Medulla oblongata (tissue), 1 donor: ENCODE results near the gene CFAP161.
A peak's percentile ranks its signal among the peaks of the same experiment; 100 is the strongest.

ENCODE experiments used
- DNase-seq: peaks from one replicate; pipeline ENCODE4 v3.0.0-alpha.2; 2015; ENCODE audit errors: extremely low spot score

Gene CFAP161, protein sequence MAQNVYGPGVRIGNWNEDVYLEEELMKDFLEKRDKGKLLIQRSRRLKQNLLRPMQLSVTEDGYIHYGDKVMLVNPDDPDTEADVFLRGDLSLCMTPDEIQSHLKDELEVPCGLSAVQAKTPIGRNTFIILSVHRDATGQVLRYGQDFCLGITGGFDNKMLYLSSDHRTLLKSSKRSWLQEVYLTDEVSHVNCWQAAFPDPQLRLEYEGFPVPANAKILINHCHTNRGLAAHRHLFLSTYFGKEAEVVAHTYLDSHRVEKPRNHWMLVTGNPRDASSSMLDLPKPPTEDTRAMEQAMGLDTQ

DNA sequence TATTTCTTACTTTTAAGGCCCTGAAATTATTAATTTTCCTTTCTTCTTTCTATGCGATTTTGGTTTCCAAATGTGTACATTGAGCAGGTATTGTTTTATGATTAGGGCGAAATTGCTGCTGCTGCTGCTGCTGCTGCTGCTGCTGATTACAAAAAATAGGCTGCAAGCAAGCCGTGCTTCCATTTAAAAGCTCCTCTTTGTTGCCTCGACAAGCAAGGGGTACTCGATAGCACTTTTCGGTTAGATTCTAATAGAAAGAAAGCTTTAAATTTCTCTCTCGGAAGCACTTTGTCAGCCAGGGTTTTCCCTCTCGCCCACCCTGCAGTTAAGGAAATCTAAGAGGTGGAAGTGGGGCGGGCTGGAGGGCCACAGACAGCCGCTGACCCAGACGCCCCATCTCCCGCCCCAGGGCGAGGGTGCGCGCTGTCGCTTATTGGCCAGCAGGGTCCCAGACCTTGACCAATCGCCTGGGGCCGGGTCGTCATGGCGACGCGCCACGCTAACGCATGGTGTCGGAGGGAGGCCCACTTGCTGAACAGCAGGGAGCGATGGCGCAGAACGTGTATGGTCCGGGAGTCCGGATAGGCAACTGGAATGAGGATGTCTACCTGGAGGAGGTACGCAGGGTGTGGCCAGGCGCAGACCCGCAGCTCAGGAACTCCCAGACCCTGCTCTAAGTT lies at the start of gene CFAP161:
TSS of gene CFAP161 (plus strand) at position 489 of the 680 bp plus-strand sequence. CDS start at position 549, 60 bp downstream.
- peak; percentile 82 for DNase-seq

DNA sequence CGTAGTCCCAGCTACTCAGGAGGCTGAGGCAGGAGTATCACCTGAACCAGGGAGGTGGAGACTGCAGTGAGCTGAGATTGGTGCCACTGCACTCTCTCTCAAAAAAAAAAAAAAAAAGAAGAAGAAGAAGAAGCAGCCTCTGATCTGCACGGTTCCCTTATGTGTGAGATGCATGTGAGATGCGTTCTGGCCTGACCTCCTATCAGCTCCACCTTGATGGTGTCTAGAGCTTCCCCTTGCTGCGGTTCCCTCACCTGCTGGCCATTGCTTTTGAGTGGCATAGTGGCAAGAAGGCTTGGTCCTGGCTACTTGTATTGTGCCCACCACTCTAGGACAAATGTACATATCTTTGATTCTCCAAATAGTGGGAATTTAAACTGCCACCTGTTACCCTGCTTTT lies 49.4 kb upstream of the CFAP161 start:
- no peak for DNase-seq

DNA sequence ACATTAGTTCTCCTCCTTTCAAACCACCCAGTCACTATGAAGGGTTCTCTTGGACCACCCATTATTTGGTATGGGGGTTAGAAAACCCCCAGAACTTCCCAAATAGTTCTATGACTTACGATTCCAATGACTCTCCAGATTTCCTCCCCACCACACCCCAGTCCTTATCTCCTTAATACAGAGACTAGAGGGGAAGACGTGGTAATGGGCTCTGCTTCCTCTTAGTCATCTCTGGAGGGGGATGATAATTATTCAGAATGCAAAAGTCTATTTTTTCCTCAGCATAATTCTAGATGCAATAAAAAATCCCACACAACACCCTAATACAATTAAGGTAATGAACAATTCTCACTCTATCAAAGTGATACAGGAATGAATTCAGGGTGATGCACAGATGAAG lies 48.9 kb upstream of the CFAP161 start:
- DNase-seq, result no peak

DNA sequence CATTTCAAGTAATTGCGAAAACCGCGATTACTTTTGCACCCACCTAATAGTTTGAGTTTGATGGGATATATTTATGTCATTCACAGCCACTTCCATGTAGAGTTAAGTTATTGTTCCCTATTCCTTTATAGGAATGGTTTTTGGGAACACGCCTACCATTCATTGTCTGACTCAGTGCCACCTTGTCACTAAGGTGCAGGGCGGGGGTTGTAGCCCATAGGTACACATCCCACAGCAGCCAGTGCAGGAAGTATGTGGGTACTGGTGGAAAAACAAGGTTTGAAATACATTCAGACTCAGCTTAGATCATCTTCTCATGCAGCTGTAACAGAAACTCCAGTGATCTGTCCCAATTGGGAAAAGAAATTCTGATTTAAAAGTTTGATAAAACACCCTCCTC lies 48.2 kb upstream of the CFAP161 start:
- DNase-seq, result no peak

DNA sequence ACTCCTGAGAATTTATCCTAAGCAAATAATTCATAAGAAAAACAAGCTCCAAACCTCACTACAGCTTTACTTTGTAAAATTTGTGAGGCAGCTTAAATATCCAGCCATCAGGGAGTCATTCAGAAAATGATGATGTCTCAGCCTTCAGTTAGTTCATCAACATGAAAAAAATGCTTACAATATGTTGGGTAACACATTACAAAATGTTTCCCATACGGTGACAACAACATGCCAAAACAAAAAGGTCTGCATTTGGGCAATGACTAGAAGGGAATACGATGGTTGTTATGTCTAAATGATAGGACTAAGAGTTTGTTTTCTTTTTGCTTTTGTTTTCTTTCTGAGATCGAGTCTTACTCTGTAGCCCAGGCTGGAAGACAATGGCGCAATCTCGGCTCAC lies 47.0 kb upstream of the CFAP161 start:
- no peak for DNase-seq

DNA sequence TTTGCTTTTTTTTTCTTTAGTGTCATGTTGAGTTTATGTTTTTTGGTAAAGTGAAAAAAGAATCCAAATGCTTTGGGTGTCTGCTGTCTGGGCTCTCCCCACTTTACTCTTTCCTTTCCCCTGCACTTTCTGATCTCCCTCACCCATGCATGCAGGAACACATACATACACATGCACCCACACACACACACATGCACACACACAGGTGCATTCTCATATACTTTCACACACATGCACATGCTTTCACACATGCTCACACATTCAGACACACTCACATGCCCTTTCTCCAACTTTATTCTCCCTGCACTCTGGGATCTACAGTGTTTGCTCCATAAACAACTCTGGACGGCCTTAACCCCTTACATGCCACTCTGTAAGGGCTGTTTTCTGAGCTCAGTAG lies 46.4 kb upstream of the CFAP161 start:
- DNase-seq, result no peak

DNA sequence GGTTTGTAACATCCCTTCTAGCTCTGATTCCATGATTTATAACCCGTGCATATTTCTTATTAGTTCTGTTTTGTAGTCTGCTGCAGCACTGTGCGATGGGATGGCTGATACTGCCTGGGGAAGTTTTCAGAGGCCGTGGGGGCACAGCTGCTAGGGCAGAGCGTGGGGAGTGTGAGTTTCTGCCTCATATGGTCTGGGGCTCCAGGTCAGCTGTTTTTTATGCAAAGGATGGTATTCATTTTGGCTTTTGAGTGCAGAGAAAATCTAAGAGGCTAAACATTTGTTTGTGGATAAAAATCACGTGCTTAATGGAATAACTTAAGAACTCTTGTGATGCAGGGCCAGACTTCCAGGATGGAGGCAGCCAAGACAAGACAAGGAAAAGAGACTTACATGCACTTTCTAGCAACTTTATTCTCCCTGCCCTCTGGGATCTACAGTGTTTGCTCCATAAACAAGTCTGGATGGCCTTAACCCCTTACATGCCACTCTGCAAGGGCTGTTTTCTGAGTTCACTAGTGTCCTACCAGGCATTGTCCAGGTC lies 45.5 kb upstream of the CFAP161 start:
- no peak for DNase-seq

DNA sequence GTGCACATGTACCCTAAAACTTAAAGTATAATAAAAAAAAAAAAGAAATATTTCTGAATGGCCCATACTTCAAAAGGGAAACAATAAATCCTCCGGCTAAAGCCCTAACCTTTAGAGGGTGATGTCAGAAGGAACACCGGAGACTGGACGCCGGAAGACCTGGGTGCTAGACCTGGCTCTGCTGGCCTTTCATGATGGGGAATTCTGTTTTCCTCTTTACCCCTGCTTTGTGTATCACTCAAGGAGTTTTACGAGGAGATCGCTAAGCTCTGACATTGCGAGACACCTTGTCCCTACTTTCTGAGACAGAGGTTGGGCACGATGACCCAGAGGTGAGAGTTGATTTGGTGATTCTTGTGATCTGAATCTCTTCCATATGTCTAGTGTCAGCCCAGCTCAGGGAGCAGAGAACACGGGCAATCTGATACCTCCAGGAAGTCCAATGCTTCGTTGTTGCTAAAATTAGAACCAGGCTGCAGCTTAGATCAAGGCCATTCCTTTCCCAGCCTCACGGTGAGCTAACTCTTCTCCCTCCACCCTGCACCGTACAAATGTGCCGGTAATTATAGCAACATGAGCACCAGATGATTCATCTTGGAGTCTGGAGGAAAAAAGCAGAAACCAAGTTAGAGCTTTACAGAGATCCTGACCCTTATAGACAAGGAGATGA lies 42.0 kb upstream of the CFAP161 start:
- no peak for DNase-seq

DNA sequence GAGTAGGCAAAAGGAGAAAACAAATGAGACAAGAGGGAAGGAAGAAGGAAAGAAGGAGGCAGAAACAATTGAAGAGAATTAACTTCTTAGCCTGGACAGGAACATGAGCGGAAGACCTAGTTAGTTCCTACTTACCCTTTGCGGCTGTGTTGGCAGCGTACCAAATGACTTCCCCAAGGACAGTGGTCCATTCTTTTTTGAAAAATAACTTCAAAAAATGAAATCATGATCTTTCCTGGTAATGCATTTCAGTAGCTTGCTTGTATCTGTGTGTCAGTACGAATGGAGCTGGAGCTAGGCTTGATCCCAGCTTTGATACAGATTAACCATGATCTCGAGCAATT lies 41.5 kb upstream of the CFAP161 start:
- DNase-seq, result no peak

DNA sequence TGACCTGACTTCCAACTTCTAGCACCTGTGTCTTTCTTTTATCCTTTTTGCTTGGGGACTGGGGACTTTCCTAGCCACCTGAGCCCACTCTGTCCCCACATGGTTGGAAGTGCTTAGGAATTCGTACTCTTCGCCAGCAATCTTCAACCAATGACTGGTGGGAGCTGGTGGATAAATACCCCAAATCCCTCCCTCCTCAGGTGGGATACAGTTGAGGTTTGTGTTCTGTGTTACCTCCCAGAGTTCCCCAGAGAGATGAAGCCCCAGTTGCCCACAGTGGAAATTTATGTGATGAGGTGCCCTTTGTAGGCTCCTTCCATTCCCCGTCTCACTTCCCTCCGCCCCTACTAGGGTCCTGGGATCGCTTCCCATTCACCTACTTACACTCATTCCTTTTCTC lies 40.1 kb upstream of the CFAP161 start:
- DNase-seq, result no peak

DNA sequence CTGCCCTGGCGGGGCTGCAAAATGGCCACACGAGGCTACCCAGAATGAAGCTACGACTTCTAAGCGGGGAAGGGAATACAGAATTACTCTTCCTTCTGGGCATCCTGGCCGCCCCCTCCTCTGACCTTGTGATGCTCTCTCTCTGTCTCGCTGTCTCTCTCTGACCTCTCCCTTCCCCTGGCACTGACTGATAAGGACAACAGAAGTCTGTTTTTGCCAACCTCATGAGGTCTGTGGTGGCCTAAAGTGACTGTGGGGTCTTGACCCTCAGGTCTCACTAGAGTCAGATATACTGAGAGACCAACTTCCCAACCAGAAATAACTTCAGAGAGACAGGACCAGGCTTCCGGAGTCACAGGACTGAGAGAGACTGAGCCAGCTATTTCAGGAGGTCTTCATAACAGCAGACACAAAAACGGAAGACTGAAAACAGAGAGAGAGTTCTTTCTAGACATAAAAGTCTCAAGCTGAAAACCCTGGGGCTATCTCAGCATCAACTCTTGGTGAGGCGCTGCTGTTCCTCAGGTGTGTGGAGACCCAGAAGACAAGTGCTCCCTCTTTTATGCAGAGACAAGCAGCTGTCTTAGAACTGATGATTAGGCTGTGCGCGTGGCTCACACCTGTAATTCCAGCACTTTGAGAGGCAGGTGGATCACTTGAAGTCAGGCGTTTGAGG lies 38.2 kb upstream of the CFAP161 start:
- DNase-seq, result no peak

DNA sequence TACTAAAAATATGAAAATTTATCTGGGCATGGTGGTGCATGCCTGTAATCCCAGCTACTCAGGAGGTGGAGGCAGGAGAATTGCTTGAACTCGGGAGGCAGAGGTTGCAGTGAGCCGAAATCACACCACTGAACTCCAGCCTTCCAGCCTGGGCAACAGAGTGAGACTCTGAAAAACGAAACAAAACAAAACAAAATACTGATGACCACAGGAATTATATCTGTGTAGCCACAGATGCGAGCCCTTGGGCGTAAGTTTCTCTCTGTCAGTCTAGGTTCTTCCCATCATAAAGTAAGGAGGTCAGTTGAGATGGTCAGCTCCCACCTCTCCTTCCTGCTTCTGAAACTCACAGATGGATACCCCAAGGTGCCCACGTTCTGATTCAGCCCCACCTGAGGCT lies 37.7 kb upstream of the CFAP161 start:
- no peak for DNase-seq

DNA sequence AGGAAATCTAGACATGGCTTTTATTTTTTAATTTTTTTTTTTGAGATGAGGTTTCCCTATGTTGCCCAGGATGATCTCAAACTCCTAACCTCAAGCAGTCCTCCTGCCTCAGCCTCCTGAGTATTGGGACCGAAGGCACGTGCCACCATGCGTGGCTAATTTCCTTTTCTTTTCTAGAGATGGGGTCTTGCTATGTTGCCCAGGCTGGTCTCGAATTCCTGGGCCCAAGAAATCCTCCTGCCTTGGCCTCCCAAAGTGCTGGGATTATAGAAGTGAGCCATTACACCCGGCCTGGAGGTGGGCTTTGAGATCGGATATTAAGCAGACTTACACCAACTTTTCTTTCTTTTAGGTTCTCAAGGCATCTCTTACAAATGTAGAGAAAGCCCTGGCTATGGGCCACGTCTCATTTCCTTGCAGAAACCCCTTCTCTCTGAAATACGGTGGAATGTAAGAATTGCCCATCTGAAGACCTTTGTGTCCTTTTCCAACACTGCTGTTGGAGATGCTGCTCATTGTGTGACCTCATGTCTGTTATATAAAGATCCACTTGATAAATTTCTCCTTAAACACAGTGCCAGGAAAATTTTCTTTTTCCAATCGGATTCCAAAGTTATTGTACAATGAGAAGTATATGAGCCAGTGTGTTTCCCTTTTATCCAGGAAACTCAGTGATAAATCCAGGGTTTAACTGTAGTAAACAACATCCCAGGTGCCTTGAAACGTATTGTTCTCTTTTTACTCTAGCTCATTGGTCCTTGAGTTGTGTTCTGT lies 36.8 kb upstream of the CFAP161 start:
- DNase-seq, result no peak

DNA sequence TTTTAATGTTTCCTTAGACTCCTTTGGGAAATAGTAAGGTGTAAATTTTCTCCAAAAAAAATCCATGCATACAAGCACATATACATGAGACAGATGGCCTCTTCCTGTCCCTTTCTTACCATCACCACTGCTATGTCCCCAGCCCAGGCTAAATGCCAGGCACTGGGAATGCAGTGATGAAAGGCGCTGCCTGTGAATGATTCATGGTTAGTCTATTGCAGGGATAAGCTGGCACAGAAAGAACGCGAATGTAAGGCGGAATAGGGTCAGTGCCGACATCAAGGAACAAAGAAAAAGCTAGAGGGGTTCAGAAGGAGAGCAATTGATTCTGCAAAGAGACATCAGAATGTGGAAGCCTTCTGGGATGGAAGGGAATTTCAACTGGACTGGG lies 36.2 kb upstream of the CFAP161 start:
- DNase-seq, result no peak

DNA sequence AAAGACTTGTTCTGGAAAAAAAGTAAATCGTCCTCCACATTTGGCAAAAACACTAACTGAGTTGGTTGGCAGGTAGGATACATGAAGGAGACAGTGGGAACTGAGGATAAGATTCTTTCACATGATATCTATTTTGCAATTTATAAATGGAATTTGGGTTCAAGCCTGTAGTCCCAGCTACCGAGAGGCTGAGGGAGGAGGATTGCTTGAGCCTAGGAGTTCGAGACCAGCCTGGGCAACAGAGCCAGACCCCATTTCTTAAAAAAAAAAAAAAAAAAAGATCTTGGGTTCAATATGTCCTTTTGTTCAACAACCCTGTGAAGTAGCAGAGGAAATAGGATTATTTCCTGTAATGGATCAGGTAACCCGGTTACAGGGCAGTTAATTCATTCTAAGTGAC lies 35.7 kb upstream of the CFAP161 start:
- no peak for DNase-seq

DNA sequence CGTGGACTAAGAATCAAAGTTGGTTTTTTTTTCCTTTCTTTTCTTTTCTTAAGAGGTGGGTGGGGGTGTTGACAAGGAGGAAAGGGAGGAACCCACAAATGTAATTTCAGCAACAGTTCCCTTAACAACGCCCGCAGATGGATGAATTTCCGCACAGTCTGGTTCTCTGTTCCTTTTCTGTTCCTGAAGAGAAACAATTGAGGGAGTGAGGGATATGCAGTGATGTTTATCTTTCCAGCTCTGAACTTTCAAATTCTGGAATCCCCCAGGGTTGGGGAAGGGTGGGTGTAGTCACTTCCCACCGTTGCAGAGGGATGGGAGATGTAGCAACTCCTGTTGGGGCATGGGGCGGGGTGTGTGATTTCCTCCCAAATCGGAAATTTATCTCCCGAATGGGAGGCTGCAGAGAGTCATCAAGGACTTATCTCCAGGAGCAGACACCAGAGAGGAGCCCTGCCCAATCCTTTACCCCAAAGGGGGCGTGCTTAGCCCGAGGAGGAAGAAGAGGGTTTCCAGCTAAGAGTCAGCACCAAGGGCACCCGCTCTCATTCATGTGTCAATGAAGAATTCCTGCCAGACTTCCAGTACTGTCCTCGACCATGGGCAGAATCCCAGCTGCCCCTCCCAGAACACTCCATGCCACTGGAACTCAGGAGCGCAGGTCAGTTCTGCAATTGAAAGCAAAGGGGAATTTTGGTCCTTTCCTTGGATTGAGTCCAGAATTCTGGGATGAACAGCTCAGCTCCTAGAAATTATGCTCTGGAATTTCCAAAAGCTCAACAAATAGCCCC lies 35.0 kb upstream of the CFAP161 start:
- no peak for DNase-seq

DNA sequence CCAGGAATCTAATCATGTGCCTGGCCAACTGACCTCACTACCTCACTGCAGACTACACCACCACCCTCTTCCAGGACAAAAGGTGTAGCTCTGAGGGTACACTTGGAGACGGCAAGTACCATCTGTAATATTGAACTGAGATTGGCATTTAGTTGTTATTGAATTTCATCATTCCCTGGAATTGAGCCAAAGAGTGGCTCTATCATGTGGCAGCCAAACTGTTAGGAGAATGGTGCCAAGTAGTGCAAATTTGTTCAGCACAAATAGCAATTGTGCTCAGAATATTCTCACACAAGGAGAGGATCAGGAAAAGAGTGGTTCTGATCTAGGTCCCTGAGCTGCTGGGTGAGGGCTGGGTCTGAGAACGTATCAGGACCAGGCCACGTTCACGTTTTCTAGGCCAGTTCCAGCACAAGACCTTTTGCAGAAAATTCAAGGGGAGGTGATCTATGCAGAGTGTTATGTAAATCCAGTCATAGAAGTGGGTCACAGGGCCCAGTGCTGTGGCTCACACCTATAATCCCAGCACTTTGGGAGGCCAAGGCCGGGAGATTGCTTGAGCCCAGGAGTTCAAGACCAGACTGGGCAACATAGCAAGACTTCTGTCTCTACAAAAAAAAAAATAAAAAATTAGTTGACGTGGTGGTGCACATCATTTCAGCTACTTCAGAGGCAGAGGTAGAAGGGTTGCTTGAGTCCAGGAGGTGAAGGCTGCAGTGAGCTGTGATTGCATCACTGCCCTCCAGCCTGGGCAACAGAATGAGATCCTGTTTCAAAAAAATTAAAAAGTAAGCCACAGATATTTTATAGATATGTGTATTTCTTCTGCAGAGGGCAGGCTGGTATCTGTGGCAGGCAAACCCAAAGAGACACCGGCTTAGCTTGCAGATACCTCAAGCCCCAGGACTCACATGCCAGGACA lies 31.9 kb upstream of the CFAP161 start:
- no peak for DNase-seq

DNA sequence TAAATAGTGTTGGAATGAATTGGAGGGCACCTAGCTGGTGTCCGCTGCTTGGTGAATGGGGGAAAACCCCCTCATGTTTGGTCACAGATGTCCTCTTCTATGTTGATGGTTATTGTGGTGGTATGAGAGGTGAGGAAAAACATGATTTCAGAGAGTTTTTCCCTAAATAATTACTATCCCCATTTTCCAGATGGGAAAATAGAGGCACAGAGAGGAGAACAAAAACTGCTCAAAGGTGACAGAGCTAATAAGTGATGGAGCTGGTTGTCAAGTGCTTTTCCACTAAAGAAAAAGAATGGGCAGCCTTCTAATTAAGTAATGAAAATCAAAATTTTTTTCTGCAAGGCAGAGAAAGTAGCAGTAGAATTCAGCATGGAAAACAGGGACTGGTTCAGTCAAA lies 30.2 kb upstream of the CFAP161 start:
- DNase-seq, result no peak

DNA sequence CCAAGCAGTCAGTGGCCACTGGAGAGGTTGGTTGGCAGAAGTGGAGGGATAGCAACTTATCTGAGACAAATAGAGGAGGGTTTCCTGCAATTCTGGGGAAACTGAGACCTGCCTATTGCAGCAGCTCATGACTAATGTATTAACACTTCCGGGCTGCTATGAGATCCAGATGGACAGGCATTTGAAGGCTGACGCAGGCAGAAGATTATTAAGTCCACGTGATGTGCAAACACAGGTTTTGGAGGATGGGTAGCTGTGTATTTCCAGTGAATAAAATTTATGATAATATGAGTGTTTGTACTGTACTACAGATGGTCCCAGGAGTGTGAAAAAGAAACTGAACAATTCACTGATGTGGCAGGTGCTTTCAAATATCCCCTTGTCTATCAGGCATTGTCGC lies 28.5 kb upstream of the CFAP161 start:
- no peak for DNase-seq

DNA sequence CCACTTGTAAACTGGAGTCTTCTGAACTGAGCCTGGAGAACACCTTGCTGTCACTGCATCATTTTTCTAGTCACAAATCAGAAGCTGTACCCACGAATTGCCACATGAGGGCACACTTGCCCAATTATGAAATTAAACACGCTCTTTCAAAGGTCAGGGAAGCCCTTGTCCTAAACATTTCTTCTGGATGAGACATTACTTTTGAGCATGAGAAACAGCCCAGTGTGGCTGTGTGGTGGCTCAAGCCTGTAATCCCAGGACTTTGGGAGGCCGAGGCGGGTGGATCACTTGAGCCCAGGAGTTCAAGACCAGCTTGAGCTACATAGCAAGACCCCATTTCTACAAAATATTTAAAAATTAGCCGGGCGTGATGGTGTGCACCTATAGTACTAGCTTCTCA lies 27.5 kb upstream of the CFAP161 start:
- DNase-seq, result peak; percentile 79
